ENCODE measurements around the gene AFG3L2. TPM values are rescaled to one million over a fixed set of nuclear protein-coding genes. Genes with fewer than 3 reads are reported as not detected.

Gene AFG3L2
- total RNA-seq, 6 experiments from 2014 or later, result 35.2 to 44.4 (median 39.0) TPM

- Mint-ChIP-seq H3K36me3 (ENCODE audit: low read depth) (peaks cover 5% of the 10 kb centered on the region; the same call in 1 of the 2 replicates), H3K4me1 (ENCODE audit: low read depth) (peaks cover 36% of the 10 kb centered on the region), H3K27ac (peak overlapping the region; percentile 91), H3K27me3 (ENCODE audit: insufficient read depth) (no peaks in the 10 kb centered on the region; the same call in none of the 2 replicates), H3K4me3 (peak overlapping the region; percentile 45; the same call in 1 of the 2 replicates), H3K9me3 (peaks cover 6% of the 10 kb centered on the region; the same call in 1 of the 2 replicates)
- peak; percentile 72 for DNase-seq
- no peak; the same call in 1 of the 2 replicates for TF ChIP-seq CTCF (IDR thresholded peaks at IDR 0.05)
Observed at GRCh38 chr18:12295389-12296086, 81.5 kb downstream of the AFG3L2 start.

- Mint-ChIP-seq H3K36me3 (ENCODE audit: low read depth) (peaks cover 5% of the 10 kb centered on the region; the same call in 1 of the 2 replicates), H3K27me3 (ENCODE audit: insufficient read depth) (no peaks in the 10 kb centered on the region; the same call in none of the 2 replicates), H3K9me3 (peaks cover 6% of the 10 kb centered on the region; the same call in 1 of the 2 replicates), H3K27ac (no peak overlapping the region), H3K4me1 (ENCODE audit: low read depth) (peaks cover 50% of the 10 kb centered on the region), H3K4me3 (no peak overlapping the region)
- no peak for DNase-seq
- no peak for TF ChIP-seq CTCF (IDR thresholded peaks at IDR 0.05)
Observed at GRCh38 chr18:12293831-12294230, 83.2 kb downstream of the AFG3L2 start.

GRCh38 chr18:12291690-12292089 is 85.3 kb downstream of the AFG3L2 start:
- Mint-ChIP-seq H3K27me3 (ENCODE audit: insufficient read depth) (no peaks in the 10 kb centered on the region; the same call in 1 of the 2 replicates), H3K4me1 (ENCODE audit: low read depth) (peaks cover 49% of the 10 kb centered on the region), H3K4me3 (no peak overlapping the region), H3K36me3 (ENCODE audit: low read depth) (no peaks in the 10 kb centered on the region), H3K9me3 (no peaks in the 10 kb centered on the region), H3K27ac (no peak overlapping the region)
- TF ChIP-seq CTCF (IDR thresholded peaks at IDR 0.05), result no peak
- no peak for DNase-seq

GRCh38 chr18:12291161-12291560 is 85.9 kb downstream of the AFG3L2 start:
- no peak for TF ChIP-seq CTCF (IDR thresholded peaks at IDR 0.05)
- no peak overlapping the region for H3K27ac Mint-ChIP-seq
- H3K27me3 Mint-ChIP-seq (ENCODE audit: insufficient read depth), result no peaks in the 10 kb centered on the region; the same call in 1 of the 2 replicates
- H3K36me3 Mint-ChIP-seq (ENCODE audit: low read depth), result no peaks in the 10 kb centered on the region
- no peak for DNase-seq
- peaks cover 44% of the 10 kb centered on the region for H3K4me1 Mint-ChIP-seq (ENCODE audit: low read depth)
- no peaks in the 10 kb centered on the region for H3K9me3 Mint-ChIP-seq
- no peak overlapping the region for H3K4me3 Mint-ChIP-seq

GRCh38 chr18:12290086-12290485 is 86.9 kb downstream of the AFG3L2 start:
- H3K27me3 Mint-ChIP-seq (ENCODE audit: insufficient read depth), result no peaks in the 10 kb centered on the region
- no peaks in the 10 kb centered on the region for H3K9me3 Mint-ChIP-seq
- no peak for TF ChIP-seq CTCF (IDR thresholded peaks at IDR 0.05)
- H3K36me3 Mint-ChIP-seq (ENCODE audit: low read depth), result no peaks in the 10 kb centered on the region
- H3K27ac Mint-ChIP-seq, result no peak overlapping the region
- H3K4me1 Mint-ChIP-seq (ENCODE audit: low read depth), result peaks cover 33% of the 10 kb centered on the region
- H3K4me3 Mint-ChIP-seq, result no peak overlapping the region
- no peak for DNase-seq
